T-helper 2 cell treated with Interferon-gamma antibody and Interleukin-4, amounts not matched to agents 5 μg/mL and 100 μg/mL, for 36 hours (primary cell): Measurements from ENCODE around the gene HDDC3.
"Not testable (repeated sequence)": the region's sequence is repeated elsewhere in the genome, so short reads cannot be mapped to it uniquely, and the experiment has no call there.

Experiments used
- DNase-seq: peaks from one replicate; pipeline ENCODE4 v3.0.0; 2021; ENCODE audit warnings: low spot score
- H3K27ac Mint-ChIP-seq: one replicate; pipeline ENCODE4 v1.8.0; 2021; ENCODE audit warnings: mild to moderate bottlenecking, mixed read lengths
- H3K27me3 Mint-ChIP-seq: one replicate; pipeline ENCODE4 v1.8.0; 2021; ENCODE audit warnings: low read depth, mixed read lengths
- H3K36me3 Mint-ChIP-seq: one replicate; pipeline ENCODE4 v1.8.0; 2021; ENCODE audit warnings: low read depth, mixed read lengths
- H3K4me1 Mint-ChIP-seq: one replicate; pipeline ENCODE4 v1.8.0; 2021; ENCODE audit warnings: low read depth, mixed read lengths
- H3K4me3 Mint-ChIP-seq: one replicate; pipeline ENCODE4 v1.8.0; 2022; ENCODE audit warnings: mild to moderate bottlenecking, moderate library complexity, mixed read lengths
- H3K9me3 Mint-ChIP-seq: one replicate; pipeline ENCODE4 v1.8.0; 2021; ENCODE audit warnings: mixed read lengths

Gene HDDC3

GRCh38 chr15:90914305-90915080, 17.9 kb downstream of the HDDC3 start:
- H3K4me3 Mint-ChIP-seq: no peak overlapping the region
- H3K36me3 Mint-ChIP-seq: peaks cover 69% of the 10 kb centered on the region
- DNase-seq: no peak
- no peak overlapping the region for H3K27ac Mint-ChIP-seq
- H3K27me3 Mint-ChIP-seq: no peaks in the 10 kb centered on the region
- no peaks in the 10 kb centered on the region for H3K9me3 Mint-ChIP-seq
- H3K4me1 Mint-ChIP-seq: no peaks in the 10 kb centered on the region

DNA sequence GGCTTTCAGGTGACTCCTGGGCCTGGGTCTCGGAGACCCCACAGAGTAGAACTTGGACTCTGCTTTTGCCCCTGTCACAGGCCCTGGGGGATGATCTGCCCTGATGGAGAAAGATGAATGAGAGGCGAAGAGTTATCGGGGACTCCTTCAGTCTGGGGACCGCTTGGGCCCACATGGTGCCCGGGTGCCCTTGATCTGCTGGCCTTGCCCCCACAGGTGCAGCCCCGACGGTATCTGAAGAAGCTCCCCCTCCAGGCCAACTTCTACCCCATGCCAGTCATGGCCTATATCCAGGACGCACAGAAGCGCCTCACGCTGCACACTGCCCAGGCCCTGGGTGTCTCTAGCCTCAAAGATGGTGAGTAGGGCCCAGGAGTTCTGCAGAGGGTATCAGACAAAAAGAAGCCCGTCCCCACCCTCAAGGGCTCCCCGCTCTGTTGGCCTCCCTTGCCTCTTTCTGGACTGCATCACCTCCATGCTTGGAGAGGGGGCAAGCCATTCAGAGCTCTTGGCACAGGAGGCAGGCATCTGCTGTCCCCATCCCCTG, 18.9 kb downstream of the HDDC3 start:
- Mint-ChIP-seq H3K9me3 (no peaks in the 10 kb centered on the region), H3K27me3 (no peaks in the 10 kb centered on the region), H3K27ac (peak overlapping the region; percentile 26), H3K4me3 (no peak overlapping the region), H3K4me1 (no peaks in the 10 kb centered on the region), H3K36me3 (peaks cover 66% of the 10 kb centered on the region)
- no peak for DNase-seq

GRCh38 chr15:90912770-90913075, 19.6 kb downstream of the HDDC3 start:
- DNase-seq: no peak
- Mint-ChIP-seq H3K4me3 (no peak overlapping the region), H3K4me1 (no peaks in the 10 kb centered on the region), H3K27ac (no peak overlapping the region), H3K27me3 (no peaks in the 10 kb centered on the region), H3K36me3 (peaks cover 63% of the 10 kb centered on the region), H3K9me3 (no peaks in the 10 kb centered on the region)

GRCh38 chr15:90911906-90912769, 20.2 kb downstream of the HDDC3 start:
- Mint-ChIP-seq H3K9me3 (no peaks in the 10 kb centered on the region), H3K4me1 (no peaks in the 10 kb centered on the region), H3K27me3 (no peaks in the 10 kb centered on the region), H3K27ac (no peak overlapping the region), H3K36me3 (peaks cover 63% of the 10 kb centered on the region), H3K4me3 (no peak overlapping the region)
- no peak for DNase-seq

DNA sequence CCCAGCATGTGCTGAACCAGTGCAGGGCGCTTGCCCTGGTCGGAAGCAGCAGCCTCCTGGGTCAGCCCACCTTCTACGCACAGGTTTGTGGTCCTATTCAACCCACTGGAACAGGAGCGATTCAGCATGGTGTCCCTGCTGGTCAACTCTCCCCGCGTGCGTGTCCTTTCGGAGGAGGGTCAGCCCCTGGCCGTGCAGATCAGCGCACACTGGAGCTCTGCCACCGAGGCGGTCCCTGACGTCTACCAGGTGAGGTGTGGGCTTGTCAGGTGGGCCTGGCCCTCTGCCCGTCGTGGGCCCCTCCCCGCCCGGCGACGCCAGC, 21.1 kb downstream of the HDDC3 start:
- DNase-seq: no peak
- Mint-ChIP-seq H3K36me3 (peaks cover 60% of the 10 kb centered on the region), H3K4me3 (no peak overlapping the region), H3K27ac (no peak overlapping the region), H3K27me3 (no peaks in the 10 kb centered on the region), H3K9me3 (no peaks in the 10 kb centered on the region), H3K4me1 (no peaks in the 10 kb centered on the region)

DNA sequence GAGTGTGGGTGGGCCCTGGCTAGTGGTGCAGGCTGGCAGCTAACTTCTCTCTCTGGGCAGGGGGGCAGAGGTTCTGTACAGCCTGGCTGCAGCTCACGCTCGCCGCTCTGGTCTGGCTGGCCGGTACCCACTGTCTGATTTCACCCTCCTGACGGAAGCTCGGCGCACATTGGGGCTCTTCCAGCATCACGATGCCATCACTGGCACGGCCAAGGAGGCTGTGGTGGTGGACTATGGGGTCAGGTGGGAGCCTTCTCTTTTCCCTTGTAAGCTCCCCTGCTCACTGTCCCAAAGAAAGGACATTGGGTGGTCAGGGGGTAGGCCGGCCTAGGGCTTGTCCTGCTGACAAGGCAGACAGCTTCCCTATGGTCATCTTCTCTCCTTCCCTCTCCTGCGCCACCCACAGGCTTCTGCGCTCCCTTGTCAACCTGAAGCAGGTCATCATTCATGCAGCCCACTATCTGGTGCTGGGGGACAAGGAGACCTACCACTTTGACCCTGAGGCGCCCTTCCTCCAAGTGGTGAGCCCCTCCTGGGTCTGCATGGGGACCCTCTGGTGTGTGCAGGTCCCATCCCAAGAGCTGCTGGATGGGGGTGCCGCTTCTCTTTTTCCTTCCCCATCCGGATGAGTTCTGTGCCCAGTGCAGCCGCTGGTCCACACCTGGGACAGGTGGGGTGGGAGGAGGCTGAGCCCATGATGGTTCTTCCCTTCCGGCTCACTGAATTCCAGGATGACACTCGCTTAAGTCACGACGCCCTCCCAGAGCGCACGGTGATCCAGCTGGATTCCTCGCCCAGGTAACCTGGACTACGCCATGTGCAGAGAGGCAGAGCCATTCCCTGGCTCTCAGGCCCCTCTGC, 21.7 kb downstream of the HDDC3 start:
- H3K4me1 Mint-ChIP-seq: peaks cover 5% of the 10 kb centered on the region
- DNase-seq: no peak
- H3K27ac Mint-ChIP-seq: no peak overlapping the region
- H3K4me3 Mint-ChIP-seq: no peak overlapping the region
- H3K27me3 Mint-ChIP-seq: no peaks in the 10 kb centered on the region
- peaks cover 61% of the 10 kb centered on the region for H3K36me3 Mint-ChIP-seq
- H3K9me3 Mint-ChIP-seq: no peaks in the 10 kb centered on the region

DNA sequence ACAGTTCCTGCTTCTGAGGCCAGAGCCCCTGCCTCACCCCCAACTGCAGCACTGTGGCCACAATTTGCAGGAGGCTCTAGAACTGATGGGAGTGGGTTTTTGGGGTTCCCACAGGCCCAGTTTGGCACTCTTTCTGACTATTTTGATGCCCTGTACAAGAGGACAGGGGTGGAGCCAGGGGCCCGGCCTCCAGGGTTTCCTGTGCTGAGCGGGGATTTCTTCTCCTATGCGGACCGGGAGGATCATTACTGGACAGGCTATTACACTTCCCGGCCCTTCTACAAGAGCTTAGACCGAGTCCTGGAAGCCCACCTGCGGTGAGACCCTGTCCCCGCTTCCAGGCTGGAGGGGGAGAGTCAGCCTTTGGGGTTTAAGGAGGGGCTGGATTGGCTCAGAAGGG, 22.4 kb downstream of the HDDC3 start:
- peaks cover 8% of the 10 kb centered on the region for H3K4me1 Mint-ChIP-seq
- H3K9me3 Mint-ChIP-seq: no peaks in the 10 kb centered on the region
- H3K4me3 Mint-ChIP-seq: no peak overlapping the region
- no peaks in the 10 kb centered on the region for H3K27me3 Mint-ChIP-seq
- H3K36me3 Mint-ChIP-seq: peaks cover 62% of the 10 kb centered on the region
- no peak for DNase-seq
- H3K27ac Mint-ChIP-seq: no peak overlapping the region

GRCh38 chr15:90909449-90909848, 22.9 kb downstream of the HDDC3 start:
- Mint-ChIP-seq H3K36me3 (peaks cover 59% of the 10 kb centered on the region), H3K4me1 (peaks cover 10% of the 10 kb centered on the region)
- not testable (repeated sequence) for H3K9me3 Mint-ChIP-seq, DNase-seq, H3K27me3 Mint-ChIP-seq, H3K4me3 Mint-ChIP-seq, H3K27ac Mint-ChIP-seq

DNA sequence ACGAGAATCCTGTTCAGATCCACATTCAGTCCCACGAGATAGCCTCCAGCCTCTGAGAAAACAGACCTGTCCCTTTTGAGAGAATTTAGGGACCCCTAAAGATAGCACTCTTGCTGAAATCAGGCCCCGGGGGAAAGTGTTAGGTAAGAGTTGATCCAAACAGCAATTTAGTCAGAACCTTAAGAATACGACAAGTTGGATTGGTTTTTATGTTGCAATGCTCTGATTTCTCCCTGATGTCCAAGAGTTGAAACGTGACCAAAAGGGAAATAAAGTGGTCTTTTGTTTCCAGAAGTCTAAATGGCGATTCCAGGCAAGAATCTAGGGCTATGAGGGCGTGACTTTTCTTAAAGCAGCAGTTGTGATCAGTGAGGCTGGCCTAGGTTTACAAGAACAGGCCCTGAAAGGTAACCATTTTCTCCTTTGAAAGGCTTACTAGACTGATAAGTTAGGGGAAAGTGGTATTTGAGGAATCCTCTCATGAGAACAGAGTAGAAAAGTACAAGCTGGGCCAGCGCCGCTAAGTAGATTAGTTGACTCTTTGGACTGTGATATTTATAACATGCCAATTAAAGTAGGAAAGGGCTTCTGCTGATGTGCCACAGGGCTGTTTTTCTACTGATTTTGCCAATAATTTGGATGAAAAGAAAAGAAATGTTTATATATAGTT, 24.4 kb downstream of the HDDC3 start:
- no peak for DNase-seq
- Mint-ChIP-seq H3K27me3 (no peaks in the 10 kb centered on the region), H3K4me1 (peaks cover 18% of the 10 kb centered on the region), H3K27ac (no peak overlapping the region), H3K4me3 (no peak overlapping the region), H3K9me3 (no peaks in the 10 kb centered on the region), H3K36me3 (peaks cover 48% of the 10 kb centered on the region)

DNA sequence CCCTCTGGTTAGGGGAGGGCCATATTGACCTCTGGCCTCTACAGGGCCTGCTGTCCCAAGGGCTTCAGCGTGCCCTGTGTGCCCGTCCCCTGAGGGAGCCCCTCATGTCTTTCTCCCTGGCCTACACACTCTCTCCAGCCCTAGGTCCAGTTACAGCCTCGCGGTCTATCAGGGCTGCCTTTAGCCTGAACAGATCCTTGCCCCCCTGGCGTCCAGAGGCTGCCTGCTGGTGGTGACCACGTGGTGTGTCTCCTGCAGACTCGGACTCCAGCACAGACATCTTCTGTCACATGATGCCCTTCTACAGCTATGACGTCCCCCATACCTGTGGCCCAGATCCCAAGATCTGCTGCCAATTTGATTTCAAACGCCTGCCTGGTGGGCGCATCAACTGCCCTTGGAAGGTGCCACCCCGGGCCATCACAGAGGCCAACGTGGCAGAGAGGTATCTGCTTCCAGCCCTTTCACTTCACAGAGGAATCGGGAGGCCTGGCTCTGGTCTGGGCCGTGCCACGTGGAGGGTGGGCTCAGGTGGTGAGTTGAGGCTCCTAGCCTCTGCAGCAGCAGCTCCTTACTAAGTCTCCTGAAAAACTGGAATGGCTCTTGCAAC, 25.2 kb downstream of the HDDC3 start:
- H3K27me3 Mint-ChIP-seq: no peaks in the 10 kb centered on the region
- H3K9me3 Mint-ChIP-seq: no peaks in the 10 kb centered on the region
- peaks cover 44% of the 10 kb centered on the region for H3K36me3 Mint-ChIP-seq
- peaks cover 18% of the 10 kb centered on the region for H3K4me1 Mint-ChIP-seq
- H3K27ac Mint-ChIP-seq: no peak overlapping the region
- no peak overlapping the region for H3K4me3 Mint-ChIP-seq
- DNase-seq: no peak

DNA sequence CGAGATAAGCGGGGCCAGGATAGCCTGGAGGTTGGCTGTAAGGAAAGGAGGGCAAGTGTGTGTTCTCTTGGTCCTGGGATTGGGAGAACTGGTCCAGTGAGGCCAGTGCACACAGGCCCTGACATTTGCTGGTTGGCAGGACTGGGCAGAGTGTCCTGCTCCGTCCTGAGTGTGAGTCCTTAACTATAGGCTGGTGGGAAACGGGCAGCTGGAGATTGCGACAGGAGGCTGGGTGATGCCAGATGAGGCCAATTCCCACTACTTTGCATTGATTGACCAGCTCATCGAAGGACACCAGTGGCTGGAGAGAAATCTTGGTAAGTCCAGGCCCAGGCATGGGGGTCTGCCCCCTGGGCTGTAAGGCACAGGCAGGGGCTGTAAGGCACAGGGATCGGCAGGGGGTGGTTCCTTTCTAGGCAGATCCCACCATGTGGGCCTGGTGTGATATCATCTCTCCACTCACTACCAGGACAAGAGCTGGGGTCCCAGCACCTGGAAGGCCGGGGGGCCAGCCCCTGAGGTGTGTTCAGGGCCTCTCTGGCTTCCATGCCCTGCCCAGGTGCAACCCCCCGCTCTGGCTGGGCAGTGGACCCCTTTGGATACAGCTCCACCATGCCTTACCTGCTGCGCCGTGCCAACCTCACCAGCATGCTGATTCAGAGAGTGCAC, 26.0 kb downstream of the HDDC3 start:
- H3K27ac Mint-ChIP-seq: peak overlapping the region; percentile 20
- DNase-seq: no peak
- no peak overlapping the region for H3K4me3 Mint-ChIP-seq
- H3K4me1 Mint-ChIP-seq: peaks cover 24% of the 10 kb centered on the region
- H3K36me3 Mint-ChIP-seq: peaks cover 44% of the 10 kb centered on the region
- H3K9me3 Mint-ChIP-seq: no peaks in the 10 kb centered on the region
- H3K27me3 Mint-ChIP-seq: no peaks in the 10 kb centered on the region

GRCh38 chr15:90905306-90906180, 26.8 kb downstream of the HDDC3 start:
- peaks cover 27% of the 10 kb centered on the region for H3K4me1 Mint-ChIP-seq
- peak overlapping the region; percentile 43 for H3K4me3 Mint-ChIP-seq

More at GRCh38 chr15:90905306-90906180, 26.8 kb downstream of the HDDC3 start:
- H3K27me3 Mint-ChIP-seq: no peaks in the 10 kb centered on the region
- H3K36me3 Mint-ChIP-seq: peaks cover 42% of the 10 kb centered on the region
- H3K27ac Mint-ChIP-seq: peak overlapping the region; percentile 41
- DNase-seq: no peak
- no peaks in the 10 kb centered on the region for H3K9me3 Mint-ChIP-seq
